Measurements from ENCODE around the gene LPA.
"Not testable (repeated sequence)": the region's sequence is repeated elsewhere in the genome, so short reads cannot be mapped to it uniquely, and the experiment has no call there.

LPA gene

DNA sequence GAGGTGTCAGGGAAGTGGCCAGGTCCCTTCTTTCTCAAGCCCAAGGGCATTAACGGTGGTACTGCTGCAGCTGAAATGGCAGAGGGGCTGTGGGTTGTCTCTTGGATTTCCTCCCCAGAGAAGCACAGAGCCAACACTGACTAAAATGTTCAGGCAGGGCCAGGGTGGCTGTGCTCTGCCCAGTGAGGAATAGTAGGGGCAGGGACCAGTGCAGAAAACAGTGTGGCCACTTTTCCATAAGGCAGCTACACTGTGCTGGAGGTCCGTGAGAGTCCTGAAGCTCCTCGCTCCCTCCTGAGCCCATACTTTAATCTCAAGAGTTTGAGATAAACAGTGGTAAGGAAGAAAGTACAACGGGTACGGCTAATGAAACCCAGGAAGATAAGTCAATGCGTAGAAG lies 4.5 kb downstream of the LPA start:
- DNase-seq = no peak

DNA sequence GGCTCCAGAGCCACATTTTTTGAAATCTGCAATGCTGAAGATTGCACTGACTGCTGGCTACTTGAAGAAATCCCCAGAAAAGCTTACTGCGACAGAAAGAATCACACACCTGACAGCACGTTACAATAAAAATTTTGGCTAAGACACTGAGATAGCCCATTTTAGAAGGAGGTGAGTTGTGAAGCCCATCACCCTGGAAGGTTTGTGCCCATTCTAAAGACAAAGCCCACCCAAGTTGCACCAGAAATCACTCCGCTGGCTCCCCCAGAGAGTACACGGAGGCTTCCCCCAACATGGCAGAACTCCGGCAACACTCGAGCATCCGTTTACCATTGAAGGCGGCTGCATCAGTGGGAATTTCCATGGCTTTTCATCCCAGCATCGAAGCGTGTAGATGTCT lies 29.4 kb downstream of the LPA start:
- no peak for DNase-seq

DNA sequence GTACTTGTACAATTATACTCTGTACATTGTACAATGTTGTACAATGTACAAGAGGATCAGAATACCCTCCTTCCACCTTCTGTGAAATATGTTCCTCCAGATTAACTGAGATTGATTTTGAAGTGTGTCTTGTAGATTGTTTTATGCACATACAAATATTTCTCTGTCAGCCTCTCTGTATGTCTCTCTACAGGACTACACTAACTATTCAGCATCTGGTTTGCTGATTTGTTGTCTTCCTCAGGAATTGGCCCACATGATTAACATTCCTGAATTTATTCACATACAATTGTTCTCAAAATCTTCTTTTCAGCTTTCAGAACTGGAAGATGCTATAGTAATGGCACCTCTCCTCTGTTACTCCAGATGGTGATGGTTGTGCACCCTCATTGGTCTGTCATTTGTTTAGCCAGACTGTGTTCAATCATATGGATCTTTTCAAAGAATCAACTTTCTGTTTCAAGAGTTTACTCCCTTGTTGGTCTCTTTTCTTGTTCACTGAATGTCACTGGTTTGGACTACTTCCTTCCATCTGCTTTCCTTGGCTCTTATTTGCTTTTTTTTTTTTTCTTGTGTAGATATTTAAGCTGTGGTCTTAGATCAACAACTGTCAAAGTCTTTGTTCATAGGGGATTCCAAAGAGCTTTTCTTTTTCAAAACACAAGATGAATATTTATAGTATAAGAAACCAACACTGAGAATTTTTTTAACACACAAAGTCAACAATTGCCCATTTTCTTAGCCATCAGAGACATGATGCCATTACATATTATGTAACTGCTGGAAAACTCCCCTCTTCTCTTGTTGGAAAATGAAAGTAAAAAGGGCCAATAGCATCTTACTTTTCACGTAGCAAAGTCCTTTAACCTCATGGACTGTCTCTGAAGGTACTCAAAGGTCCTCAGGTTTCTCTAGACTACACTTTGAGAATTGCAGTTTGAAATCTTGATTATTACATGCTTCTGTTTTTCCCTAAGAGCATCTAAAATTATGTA lies 67.9 kb downstream of the LPA start:
- no peak for DNase-seq

- not testable (repeated sequence) for DNase-seq
Observed at GRCh38 chr6:160595297-160595696, 68.8 kb downstream of the LPA start.

GRCh38 chr6:160586374-160586773 lies 77.7 kb downstream of the LPA start:
- DNase-seq = no peak

GRCh38 chr6:160583794-160584193 lies 80.3 kb downstream of the LPA start:
- no peak for DNase-seq

DNA sequence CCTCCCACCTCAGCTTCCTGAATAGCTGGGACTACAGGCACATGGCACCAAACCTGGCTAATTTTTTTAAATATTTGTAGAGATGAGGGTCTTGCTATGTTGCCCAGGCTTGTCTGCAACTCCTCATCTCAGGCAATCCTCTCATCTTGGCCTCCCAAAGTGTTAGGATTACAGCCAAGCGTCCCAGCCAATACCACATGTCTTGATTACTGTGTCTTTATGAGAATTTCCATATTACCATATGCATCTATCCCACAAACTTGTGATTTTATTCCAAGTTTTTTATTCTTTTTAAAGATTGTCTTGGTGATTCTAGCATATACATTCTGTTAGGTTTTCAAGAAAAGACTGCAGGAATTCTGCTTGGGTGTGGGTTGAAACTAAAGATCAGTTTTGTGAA lies 82.7 kb downstream of the LPA start:
- DNase-seq = no peak

DNA sequence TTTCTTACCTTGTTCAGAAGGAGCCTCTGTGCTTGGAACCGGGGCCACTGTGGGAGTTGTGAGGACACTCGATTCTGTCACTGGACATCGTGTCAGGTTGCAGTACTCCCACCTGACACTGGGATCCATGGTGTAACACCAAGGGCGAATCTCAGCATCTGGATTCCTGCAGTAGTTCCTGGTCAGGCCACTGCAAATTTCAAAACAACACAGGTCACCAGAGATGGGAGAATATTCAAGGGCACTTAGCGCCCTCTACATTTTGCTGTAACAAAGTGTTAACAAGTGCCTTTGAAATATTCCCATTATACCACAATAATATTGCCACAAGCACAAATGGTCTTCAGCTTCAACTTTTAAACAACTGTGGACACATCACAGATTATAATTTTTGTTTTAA lies 85.6 kb downstream of the LPA start:
- DNase-seq = not testable (repeated sequence)

- DNase-seq = no peak
Observed at GRCh38 chr6:160573943-160574342, 90.1 kb downstream of the LPA start.

- DNase-seq = not testable (repeated sequence)
Observed at GRCh38 chr6:160571201-160571600, 92.9 kb downstream of the LPA start.

GRCh38 chr6:160544802-160545201 lies 119.3 kb downstream of the LPA start:
- DNase-seq = no peak

- DNase-seq = no peak
Observed at GRCh38 chr6:160535270-160535669, 128.8 kb downstream of the LPA start.

DNA sequence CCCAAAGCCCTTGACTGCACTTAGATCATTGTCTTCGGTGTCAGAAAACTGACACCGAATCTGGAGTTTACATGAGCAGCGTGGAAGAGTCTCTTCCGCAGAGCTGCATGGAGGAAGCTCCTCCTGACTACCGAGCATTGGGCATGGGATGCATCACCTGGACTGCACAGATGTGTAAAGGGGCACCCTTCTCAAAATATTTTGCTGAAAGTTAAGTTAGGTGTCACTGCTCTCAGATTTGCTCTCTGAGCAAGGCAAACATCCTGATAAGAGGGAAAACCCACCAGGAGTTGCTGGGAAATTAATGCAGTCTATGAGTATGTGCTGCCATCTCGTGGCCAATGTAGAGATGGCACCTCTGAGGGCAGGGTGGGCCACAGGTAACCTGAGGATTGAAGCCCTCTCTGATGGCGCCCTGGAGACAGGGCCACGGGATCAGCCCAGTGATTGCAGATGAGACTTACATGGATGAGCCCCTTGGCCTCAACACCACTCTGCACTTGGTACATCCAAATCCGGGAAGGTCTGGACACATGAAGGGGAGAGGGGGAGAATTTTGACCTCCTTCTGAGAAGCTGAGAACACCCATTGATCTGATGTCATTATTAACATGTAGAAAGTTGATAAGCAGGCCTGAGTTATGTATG lies 129.9 kb downstream of the LPA start:
- no peak for DNase-seq

- DNase-seq = no peak
Observed at GRCh38 chr6:160532315-160532714, 131.8 kb downstream of the LPA start.

- DNase-seq = no peak
Observed at GRCh38 chr6:160531826-160532225, 132.2 kb downstream of the LPA start.

- DNase-seq = not testable (repeated sequence)
Observed at GRCh38 chr6:160529524-160529923, 134.6 kb downstream of the LPA start.

DNA sequence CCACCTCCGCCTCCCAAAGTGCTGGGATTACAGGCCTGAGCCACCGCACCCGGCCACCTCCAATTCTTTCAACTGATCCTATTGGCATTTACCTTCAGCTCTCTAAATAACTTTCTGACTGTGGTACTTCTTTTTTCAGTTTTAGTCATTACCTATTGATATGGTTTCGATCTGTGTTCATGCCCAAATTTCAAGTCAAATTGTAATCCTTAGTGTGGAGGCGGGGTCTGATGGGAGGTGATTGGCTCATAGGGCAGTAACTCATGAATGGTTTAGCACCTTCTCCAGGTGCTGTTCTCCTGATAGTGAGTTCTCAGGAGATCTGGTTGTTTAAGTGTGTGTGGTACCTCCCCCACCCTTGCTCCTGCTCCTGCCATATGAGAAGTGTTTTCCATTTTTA lies 140.9 kb downstream of the LPA start:
- no peak for DNase-seq

DNA sequence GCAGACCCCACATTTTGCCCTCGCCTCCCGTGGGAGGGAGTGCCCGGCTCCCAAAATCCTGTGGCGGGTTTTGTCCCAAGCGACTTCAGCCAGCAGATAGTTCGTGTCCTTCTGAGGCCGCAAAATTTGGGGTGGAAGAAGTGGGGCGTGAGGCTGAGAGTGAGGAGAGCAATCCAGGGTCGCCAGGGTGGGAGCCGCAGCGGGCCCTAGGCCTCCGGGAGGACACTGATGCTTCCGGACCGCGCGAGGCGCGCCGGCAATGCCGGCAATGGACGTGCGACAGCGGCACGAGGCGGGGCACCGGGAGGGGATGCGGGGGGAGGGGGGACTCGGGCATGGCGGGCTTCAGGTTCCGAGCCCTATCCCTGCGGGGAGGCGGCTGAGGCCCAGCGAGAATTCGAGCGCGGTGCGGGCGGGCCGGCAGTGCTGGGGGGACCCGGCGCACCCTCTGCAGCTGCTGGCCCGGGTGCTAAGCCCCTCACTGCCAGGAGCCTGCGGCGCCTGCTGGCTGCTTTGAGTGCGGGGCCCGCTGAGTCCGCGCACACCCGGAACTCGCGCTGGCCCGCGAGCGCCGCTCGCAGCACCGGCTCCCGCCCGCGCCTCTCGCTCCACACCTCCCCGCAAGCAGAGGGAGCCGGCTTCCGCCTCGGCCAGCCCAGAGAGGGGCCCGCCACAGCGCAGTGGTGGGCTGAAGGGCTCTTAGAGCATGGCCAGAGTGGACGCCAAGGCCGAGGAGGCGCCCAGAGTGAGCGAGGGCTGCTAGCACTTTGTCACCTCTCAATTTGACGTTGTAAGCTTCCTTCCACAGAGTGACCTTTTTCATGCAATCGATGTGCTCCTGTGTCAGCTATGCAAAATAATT lies 143.8 kb downstream of the LPA start:
- DNase-seq = no peak

- DNase-seq = no peak
Observed at GRCh38 chr6:160519603-160520042, 144.5 kb downstream of the LPA start.

- no peak for DNase-seq
Observed at GRCh38 chr6:160519133-160519532, 144.9 kb downstream of the LPA start.

GRCh38 chr6:160513836-160514235 lies 150.2 kb downstream of the LPA start:
- no peak for DNase-seq

- DNase-seq = no peak
Observed at GRCh38 chr6:160510976-160511617, 153.0 kb downstream of the LPA start.

DNA sequence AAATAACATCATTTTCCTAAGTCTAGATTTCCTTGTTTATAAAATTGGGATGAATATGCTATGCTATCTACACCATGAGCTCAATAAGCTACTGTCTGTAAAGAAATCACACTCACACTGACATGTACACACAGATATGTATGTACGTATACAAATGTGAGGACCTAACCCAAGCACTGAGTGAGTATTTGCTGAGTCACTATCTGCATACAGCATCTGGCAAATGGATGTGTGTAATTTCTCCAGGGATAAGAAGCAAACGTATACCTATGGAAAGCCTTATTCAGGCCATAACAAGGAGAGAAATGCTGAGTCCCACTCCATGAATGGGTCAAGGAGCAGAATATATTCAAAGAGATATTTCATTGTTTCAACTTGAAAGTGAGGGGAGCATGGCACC lies 153.9 kb downstream of the LPA start:
- DNase-seq = no peak

Measured in NCI-H1436 treated with DMSO at 0.1 percent for 48 hours (cell line).